ENCODE results near the gene PACSIN1.
A peak's percentile ranks its signal among the peaks of the same experiment; 100 is the strongest.
"Not testable (repeated sequence)": the region's sequence is repeated elsewhere in the genome, so short reads cannot be mapped to it uniquely, and the experiment has no call there.

The PACSIN1 gene

GRCh38 chr6:34459899-34460593 lies 5.8 kb upstream of the PACSIN1 start:
- DNase-seq = no peak

- no peak for DNase-seq
These were observed 4.9 kb upstream of the PACSIN1 start for GRCh38 chr6:34460796-34461507.

GRCh38 chr6:34462010-34462409 lies 3.9 kb upstream of the PACSIN1 start:
- DNase-seq = no peak

GRCh38 chr6:34462551-34462971 lies 3.3 kb upstream of the PACSIN1 start:
- DNase-seq = peak; percentile 42

GRCh38 chr6:34463299-34463698 lies 2.6 kb upstream of the PACSIN1 start:
- DNase-seq = no peak

- no peak for DNase-seq
These were observed 2.0 kb upstream of the PACSIN1 start for GRCh38 chr6:34463849-34464248.

- no peak for DNase-seq
These were observed 638 bp downstream of the PACSIN1 start for GRCh38 chr6:34466242-34467185.

- DNase-seq = no peak
These were observed 2.6 kb downstream of the PACSIN1 start for GRCh38 chr6:34468378-34468892.

- DNase-seq = no peak
These were observed 3.6 kb downstream of the PACSIN1 start for GRCh38 chr6:34469499-34469898.

GRCh38 chr6:34472425-34472824 lies 6.5 kb downstream of the PACSIN1 start:
- DNase-seq = no peak

- no peak for DNase-seq
These were observed 8.1 kb downstream of the PACSIN1 start for GRCh38 chr6:34473967-34474366.

GRCh38 chr6:34474754-34475153 lies 8.9 kb downstream of the PACSIN1 start:
- no peak for DNase-seq

GRCh38 chr6:34475238-34475682 lies 9.4 kb downstream of the PACSIN1 start:
- no peak for DNase-seq

- no peak for DNase-seq
These were observed 10.0 kb downstream of the PACSIN1 start for GRCh38 chr6:34475767-34476328.

GRCh38 chr6:34476447-34476846 lies 10.6 kb downstream of the PACSIN1 start:
- no peak for DNase-seq

- no peak for DNase-seq
These were observed 11.0 kb downstream of the PACSIN1 start for GRCh38 chr6:34476921-34477320.

- no peak for DNase-seq
These were observed 12.9 kb downstream of the PACSIN1 start for GRCh38 chr6:34478796-34479195.

GRCh38 chr6:34483781-34484180 lies 17.9 kb downstream of the PACSIN1 start:
- not testable (repeated sequence) for DNase-seq

GRCh38 chr6:34484391-34484790 lies 18.5 kb downstream of the PACSIN1 start:
- no peak for DNase-seq

GRCh38 chr6:34484899-34485298 lies 19.0 kb downstream of the PACSIN1 start:
- DNase-seq = no peak

- no peak for DNase-seq
These were observed 19.6 kb downstream of the PACSIN1 start for GRCh38 chr6:34485321-34486060.
